OCI-LY7 (cell line): ENCODE results near the gene CNKSR2. TPM values are rescaled to one million over a fixed set of nuclear protein-coding genes. Genes with fewer than 3 reads are reported as not detected.

Experiments used
- BruUV-seq: library from RNA; stranded (reverse); fragments of 400-500 nt; replicated peaks from 2 replicates; lab custom pipeline; 2021; lab: Mats Ljungman, UMichigan
- CTCF ChIA-PET: fragments of 300-600 bp; sonication (Branson Sonifier 250); formaldehyde crosslinking; loops from one replicate; lab custom pipeline; 2022; ENCODE audit warnings: antibody characterized with exemption; ENCODE audit not compliant: unreplicated experiment; lab: Charles Lee
- POLR2A ChIA-PET: fragments of 300-600 bp; sonication (Branson Sonifier 250); formaldehyde crosslinking; loops from one replicate; lab custom pipeline; 2022; ENCODE audit warnings: antibody characterized with exemption; lab: Charles Lee
- DNase-seq: peaks from one replicate; pipeline ENCODE4 v3.0.0-alpha.2; 2015; ENCODE audit warnings: low spot score
- H2AFZ ChIP-seq: fragments of 200-600 bp; sonication (generic), shearing (Covaris generic); 2 replicates; pipeline ENCODE4 v1.6.1; 2014; ENCODE audit warnings: mild to moderate bottlenecking, antibody characterized with exemption, low read length, moderate library complexity
- H3K27ac ChIP-seq: fragments of 200-600 bp; sonication (generic); 2 replicates; pipeline ENCODE4 v1.5.1; 2014; ENCODE audit warnings: mixed run types, low read depth, mild to moderate bottlenecking, moderate library complexity, low read length, inconsistent platforms; ENCODE audit not compliant: poor library complexity, severe bottlenecking
- H3K36me3 ChIP-seq: fragments of 200-600 bp; sonication (generic); 2 replicates; pipeline ENCODE4 v1.6.1; 2014; ENCODE audit warnings: mild to moderate bottlenecking, antibody characterized with exemption, low read length, moderate library complexity, mixed read lengths; ENCODE audit not compliant: insufficient read depth
- H3K4me1 ChIP-seq: fragments of 200-600 bp; sonication (generic); 2 replicates; pipeline ENCODE4 v1.5.1; 2014; ENCODE audit warnings: mild to moderate bottlenecking, low read length; ENCODE audit not compliant: insufficient read depth, poor library complexity, severe bottlenecking
- H3K4me2 ChIP-seq: fragments of 200-600 bp; sonication (generic); 2 replicates; pipeline ENCODE4 v1.6.1; 2014; ENCODE audit warnings: mild to moderate bottlenecking, low read length
- H3K4me3 ChIP-seq: fragments of 200-600 bp; sonication (generic); 2 replicates; pipeline ENCODE4 v1.5.1; 2014; ENCODE audit warnings: mild to moderate bottlenecking, low read depth, low read length; ENCODE audit not compliant: poor library complexity, severe bottlenecking
- H3K79me2 ChIP-seq: fragments of 200-600 bp; sonication (generic); 2 replicates; pipeline ENCODE4 v1.6.1; 2016; ENCODE audit warnings: low read depth, mild to moderate bottlenecking, low read length, moderate library complexity, mixed read lengths; ENCODE audit not compliant: insufficient read depth
- H3K9me2 ChIP-seq: fragments of 200-600 bp; sonication (generic); 2 replicates; pipeline ENCODE4 v1.6.1; 2016; ENCODE audit warnings: mild to moderate bottlenecking, low read length, mixed read lengths; ENCODE audit not compliant: insufficient read depth
- H3K9me3 ChIP-seq: fragments of 200-600 bp; sonication (generic); 2 replicates; pipeline ENCODE4 v1.6.1; 2014; ENCODE audit warnings: mild to moderate bottlenecking, mixed run types, low read length, mixed read lengths
- H4K20me1 ChIP-seq: fragments of 200-600 bp; sonication (generic); 2 replicates; pipeline ENCODE4 v1.6.1; 2014; ENCODE audit warnings: mild to moderate bottlenecking, antibody characterized with exemption, low read length, moderate library complexity, mixed read lengths; ENCODE audit not compliant: insufficient read depth
- EZH2phosphoT487 ChIP-seq: fragments of 200-600 bp; sonication (generic); IDR thresholded peaks from 2 replicates; pipeline ENCODE4 v1.6.1; 2018; ENCODE audit warnings: low read depth, borderline replicate concordance, mild to moderate bottlenecking, mixed run types, antibody characterized with exemption, low read length, moderate library complexity, mixed read lengths
- intact Hi-C: fragments of 100-400 bp; cut with micrococcal nuclease; formaldehyde crosslinking; loops from one replicate; pipeline ENCODE4 v1.10.0; 2022; ENCODE audit not compliant: unreplicated experiment
- total RNA-seq, 2 experiments: library from RNA; depleted of rRNA in 1 of 2; stranded (reverse); fragments of >200 nt in 1 of 2; shearing (Covaris generic) in 1 of 2; gene quantifications; 2 replicates each; pipeline ENCODE4 v1.2.3, GENCODE V29; 2014 to 2022
- TF ChIP-seq, protein P1 (sequence below): fragments of 200-600 bp; sonication (generic); conservative IDR thresholded peaks from 2 replicates; pipeline ENCODE4 v1.5.1; 2014; ENCODE audit warnings: mild to moderate bottlenecking, antibody characterized with exemption, low read length, moderate library complexity, mixed read lengths

Gene CNKSR2
- total RNA-seq, 2 experiments from 2014 or later: not detected

DNA sequence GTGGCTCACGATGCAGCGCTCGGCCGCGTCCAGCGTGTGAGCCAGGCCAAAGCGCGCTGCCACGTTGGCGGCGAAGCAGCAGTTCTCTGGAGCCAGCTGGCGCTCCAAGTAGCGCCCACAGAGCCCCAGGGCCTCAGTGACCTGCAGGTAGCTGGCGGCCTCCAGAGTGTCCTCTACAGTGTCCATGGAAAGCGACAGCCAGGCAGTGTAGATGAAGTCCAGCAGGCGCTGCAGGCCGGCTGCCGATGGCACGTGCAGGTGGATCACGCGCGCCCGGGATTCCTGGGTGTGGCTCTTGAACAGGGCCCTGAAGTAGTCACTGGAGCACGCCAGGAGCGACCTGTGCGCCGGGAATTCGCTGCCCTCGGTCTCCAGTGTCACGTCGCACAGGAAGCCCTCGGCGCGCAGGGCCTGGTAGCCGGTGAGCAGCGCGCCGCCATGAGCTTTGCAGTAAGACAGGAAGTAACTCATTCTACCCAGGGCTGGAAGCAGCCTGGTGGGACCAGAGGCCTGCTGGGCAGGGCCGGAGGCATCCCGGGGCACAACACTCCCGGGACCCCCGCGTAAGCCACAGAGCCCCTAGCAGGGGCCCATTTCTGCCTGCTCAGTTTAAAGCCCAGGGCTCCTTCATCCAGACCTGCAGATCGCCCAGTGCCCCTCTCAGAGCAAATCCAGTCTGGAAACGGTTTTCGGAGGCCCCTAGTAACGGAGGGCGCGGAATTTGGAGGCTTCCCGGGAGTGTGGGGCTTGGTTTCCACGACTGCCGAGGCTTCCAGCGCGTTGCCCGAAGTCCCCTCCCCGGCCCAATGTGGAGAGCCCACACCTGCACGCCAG, 283.3 kb downstream of the CNKSR2 start:
- no peak for DNase-seq
- H3K4me3 ChIP-seq: no peak overlapping the region
- no peak overlapping the region for H3K4me2 ChIP-seq
- H3K4me1 ChIP-seq: no peaks in the 10 kb centered on the region
- H2AFZ ChIP-seq: no peak overlapping the region
- no peaks in the 10 kb centered on the region for H3K9me3 ChIP-seq
- H3K36me3 ChIP-seq: no peaks in the 10 kb centered on the region
- TF ChIP-seq, protein P1, sequence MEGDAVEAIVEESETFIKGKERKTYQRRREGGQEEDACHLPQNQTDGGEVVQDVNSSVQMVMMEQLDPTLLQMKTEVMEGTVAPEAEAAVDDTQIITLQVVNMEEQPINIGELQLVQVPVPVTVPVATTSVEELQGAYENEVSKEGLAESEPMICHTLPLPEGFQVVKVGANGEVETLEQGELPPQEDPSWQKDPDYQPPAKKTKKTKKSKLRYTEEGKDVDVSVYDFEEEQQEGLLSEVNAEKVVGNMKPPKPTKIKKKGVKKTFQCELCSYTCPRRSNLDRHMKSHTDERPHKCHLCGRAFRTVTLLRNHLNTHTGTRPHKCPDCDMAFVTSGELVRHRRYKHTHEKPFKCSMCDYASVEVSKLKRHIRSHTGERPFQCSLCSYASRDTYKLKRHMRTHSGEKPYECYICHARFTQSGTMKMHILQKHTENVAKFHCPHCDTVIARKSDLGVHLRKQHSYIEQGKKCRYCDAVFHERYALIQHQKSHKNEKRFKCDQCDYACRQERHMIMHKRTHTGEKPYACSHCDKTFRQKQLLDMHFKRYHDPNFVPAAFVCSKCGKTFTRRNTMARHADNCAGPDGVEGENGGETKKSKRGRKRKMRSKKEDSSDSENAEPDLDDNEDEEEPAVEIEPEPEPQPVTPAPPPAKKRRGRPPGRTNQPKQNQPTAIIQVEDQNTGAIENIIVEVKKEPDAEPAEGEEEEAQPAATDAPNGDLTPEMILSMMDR: no peak
- TF ChIP-seq EZH2phosphoT487: no peak
- no peak overlapping the region for H3K27ac ChIP-seq
- H3K79me2 ChIP-seq: no peaks in the 10 kb centered on the region
- ChIA-PET POLR2A (no interaction called here), CTCF (no interaction called here)
- H4K20me1 ChIP-seq: no peaks in the 10 kb centered on the region
- intact Hi-C loops: no loop called here
- no peaks in the 10 kb centered on the region for H3K9me2 ChIP-seq
- no TSS peak for BruUV-seq

DNA sequence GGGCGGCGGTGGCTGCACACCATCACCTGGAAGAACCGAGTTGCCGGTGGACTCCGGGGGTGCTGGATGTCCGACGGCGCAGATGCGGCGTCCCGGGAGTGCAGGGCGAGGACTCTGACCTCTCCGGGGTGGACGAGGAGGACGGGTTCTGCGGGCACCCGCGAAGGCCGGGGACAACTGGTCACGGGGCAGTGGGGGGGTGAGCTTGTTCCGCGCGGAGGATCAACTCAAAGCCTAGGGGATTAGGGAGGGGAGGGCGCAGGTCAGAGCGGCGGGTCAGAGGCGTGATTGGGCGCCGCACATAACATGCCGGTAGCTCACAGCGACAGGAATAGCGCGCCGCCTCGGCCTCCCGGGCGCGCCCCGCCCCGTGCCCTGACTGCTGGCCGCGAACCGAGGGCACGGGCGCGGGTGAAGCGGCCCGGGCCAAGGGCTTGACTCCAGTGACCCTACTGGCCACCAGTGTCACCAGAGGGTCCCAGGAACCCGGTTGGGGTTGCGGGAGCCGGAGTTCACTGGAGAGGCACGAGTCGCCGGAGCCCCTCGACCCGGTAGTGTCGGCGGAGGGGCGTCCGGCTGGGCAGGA, 284.0 kb downstream of the CNKSR2 start, which contains the start of gene KLHL34:
Gene KLHL34 (minus strand): TSS at position 179 of the 586 bp plus-strand sequence. CDS start 542 bp downstream, outside the sequence.
- Histone ChIP-seq H3K9me2 (no peaks in the 10 kb centered on the region), H3K4me2 (no peak within 1 kb of the TSS), H3K36me3 (no peaks in the 10 kb centered on the region), H3K27ac (no peak within 1 kb of the TSS), H2AFZ (no peak within 1 kb of the TSS), H3K4me3 (no peak within 1 kb of the TSS), H3K79me2 (no peaks in the 10 kb centered on the region), H3K4me1 (no peaks in the 10 kb centered on the region), H4K20me1 (no peaks in the 10 kb centered on the region), H3K9me3 (no peaks in the 10 kb centered on the region)
- ChIA-PET POLR2A (no interaction called here), CTCF (no interaction called here)
- no TSS peak for BruUV-seq
- intact Hi-C loops: no loop called here
- no peak for DNase-seq
- TF ChIP-seq EZH2phosphoT487: no peak
- TF ChIP-seq, protein P1: no peak

DNA sequence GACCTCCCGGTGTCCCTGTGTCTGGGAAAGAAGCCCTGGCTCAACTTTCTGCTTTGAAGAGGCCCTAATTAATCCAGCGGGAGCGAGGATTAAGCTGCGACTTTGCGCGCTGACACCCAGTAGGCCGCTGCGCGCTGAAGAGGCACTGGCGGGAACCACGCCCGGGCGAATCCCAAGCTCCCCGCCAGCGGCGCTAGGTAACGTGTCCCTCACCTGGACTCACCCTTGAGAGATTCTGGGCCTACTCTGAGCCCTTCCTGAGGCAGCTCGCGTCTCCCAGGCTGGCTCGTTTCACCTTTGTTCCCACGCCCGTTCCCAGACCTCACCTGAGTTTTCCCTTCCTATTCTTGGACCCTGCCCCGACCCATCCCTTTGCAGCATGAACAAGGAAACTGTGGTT, 284.5 kb downstream of the CNKSR2 start:
- Histone ChIP-seq H2AFZ (no peak overlapping the region), H3K4me1 (no peaks in the 10 kb centered on the region), H3K27ac (no peak overlapping the region), H3K9me2 (no peaks in the 10 kb centered on the region), H3K9me3 (no peaks in the 10 kb centered on the region), H4K20me1 (no peaks in the 10 kb centered on the region), H3K79me2 (no peaks in the 10 kb centered on the region), H3K4me3 (no peak overlapping the region), H3K36me3 (no peaks in the 10 kb centered on the region), H3K4me2 (no peak overlapping the region)
- BruUV-seq: no TSS peak
- intact Hi-C loops: no loop called here
- ChIA-PET POLR2A (no interaction called here), CTCF (no interaction called here)
- no peak for DNase-seq
- no peak for TF ChIP-seq EZH2phosphoT487
- TF ChIP-seq, protein P1: no peak
